Breast epithelium (tissue), 4 donors: ENCODE measurements around the gene ABCC5. TPM values are rescaled to one million over a fixed set of nuclear protein-coding genes. Genes with fewer than 3 reads are reported as not detected.

Experiments
- DNase-seq, 2 donors: peaks; one replicate each; pipeline ENCODE4 v3.0.0-alpha.2; 2019; ENCODE audit warnings: low spot score in 2 of 2
- H3K27ac ChIP-seq, 2 donors: fragments of 200-600 bp; sonication (generic) in 1 of 2; one replicate each; pipeline ENCODE4 v1.5.1; 2016 to 2019; ENCODE audit warnings: mild to moderate bottlenecking in 1 of 2
- H3K27me3 ChIP-seq, 2 donors: fragments of 200-600 bp; sonication (generic) in 1 of 2; one replicate each; pipeline versions ENCODE4 v1.5.1 to v1.6.0; 2017 to 2019; ENCODE audit warnings: control low read depth in 1 of 2, mild to moderate bottlenecking in 1 of 2
- H3K36me3 ChIP-seq: fragments of 200-600 bp; one replicate; pipeline ENCODE4 v1.5.1; 2019
- H3K4me1 ChIP-seq, 2 donors: fragments of 200-600 bp; sonication (generic); one replicate each; pipeline ENCODE4 v1.5.1; 2016 to 2019; ENCODE audit warnings: control low read depth in 1 of 2
- H3K4me3 ChIP-seq, 3 donors: fragments of 200-600 bp; sonication (generic); 1 replicate in 2 of 3; 2 replicates in 1 of 3; pipeline ENCODE4 v1.5.1; 2016 to 2019; ENCODE audit warnings: mild to moderate bottlenecking in 3 of 3, moderate library complexity in 2 of 3
- H3K9me3 ChIP-seq, 2 donors: fragments of 200-600 bp; sonication (generic) in 1 of 2; one replicate each; pipeline ENCODE4 v1.5.1; 2016 to 2019; ENCODE audit warnings: control low read depth in 1 of 2
- CTCF ChIP-seq, 3 donors: fragments of 450-650 bp; IDR thresholded peaks; one replicate each; pipeline ENCODE4 v1.5.1; 2016 to 2017; ENCODE audit warnings: antibody characterized with exemption in 3 of 3, mild to moderate bottlenecking in 3 of 3, moderate library complexity in 3 of 3
- POLR2A ChIP-seq: fragments of 450-650 bp; IDR thresholded peaks from one replicate; pipeline ENCODE4 v1.6.1; 2016; ENCODE audit warnings: antibody characterized with exemption, mild to moderate bottlenecking, moderate library complexity
- POLR2AphosphoS5 ChIP-seq, 3 donors: sonication (generic); formaldehyde crosslinking; IDR thresholded peaks; one replicate each; pipeline ENCODE4 v1.6.1; 2017; ENCODE audit warnings: antibody characterized with exemption in 3 of 3
- intact Hi-C: fragments of 100-400 bp; cut with DNase I; formaldehyde crosslinking; loops from one replicate; pipeline ENCODE4 v1.15.1; 2023; ENCODE audit warnings: low total_unique reads
- total RNA-seq, 3 donors: library from RNA; depleted of rRNA; stranded (reverse); fragments of >200 nt; gene quantifications; one replicate each; pipeline ENCODE4 v1.1.0, GENCODE V29; 2016

The ABCC5 gene
- total RNA-seq, 3 donors from 2014 or later: 21.0 to 29.9 (median 21.8) TPM

GRCh38 chr3:183949690-183950089 lies 68.0 kb downstream of the ABCC5 start:
- no peak for TF ChIP-seq CTCF (IDR thresholded peaks at IDR 0.05)
- TF ChIP-seq POLR2AphosphoS5 (IDR thresholded peaks at IDR 0.05): no peak
- no peak for TF ChIP-seq POLR2A
- intact Hi-C loops: no loop called here
- Histone ChIP-seq H3K36me3 (no peaks in the 10 kb centered on the region), H3K4me1 (no peaks in the 10 kb centered on the region), H3K27me3 (no peaks in the 10 kb centered on the region), H3K27ac (no peak overlapping the region), H3K4me3 (no peak overlapping the region), H3K9me3 (no peaks in the 10 kb centered on the region)
- DNase-seq: no peak

GRCh38 chr3:183946037-183946436 lies 71.6 kb downstream of the ABCC5 start:
- no peak overlapping the region for H3K27ac ChIP-seq
- no peak overlapping the region for H3K4me3 ChIP-seq
- no peak for TF ChIP-seq POLR2AphosphoS5 (IDR thresholded peaks at IDR 0.05)
- no peak for TF ChIP-seq CTCF (IDR thresholded peaks at IDR 0.05)
- TF ChIP-seq POLR2A: no peak
- DNase-seq: no peak
- H3K9me3 ChIP-seq: no peaks in the 10 kb centered on the region
- intact Hi-C loops: no loop called here
- H3K27me3 ChIP-seq: no peaks in the 10 kb centered on the region
- no peaks in the 10 kb centered on the region for H3K4me1 ChIP-seq
- H3K36me3 ChIP-seq: no peaks in the 10 kb centered on the region

- intact Hi-C loops: no loop called here
- Histone ChIP-seq H3K27ac (no peak overlapping the region), H3K4me1 (no peaks in the 10 kb centered on the region), H3K4me3 (no peak overlapping the region), H3K36me3 (no peaks in the 10 kb centered on the region), H3K9me3 (no peaks in the 10 kb centered on the region), H3K27me3 (no peaks in the 10 kb centered on the region)
- no peak for DNase-seq
- TF ChIP-seq POLR2AphosphoS5 (IDR thresholded peaks at IDR 0.05) (no peak), POLR2A (no peak), CTCF (IDR thresholded peaks at IDR 0.05) (no peak)
These were observed 72.9 kb downstream of the ABCC5 start for GRCh38 chr3:183944775-183945174.

GRCh38 chr3:183943739-183944138 lies 73.9 kb downstream of the ABCC5 start:
- Histone ChIP-seq H3K27ac (no peak overlapping the region), H3K36me3 (no peaks in the 10 kb centered on the region), H3K9me3 (no peaks in the 10 kb centered on the region), H3K4me1 (no peaks in the 10 kb centered on the region), H3K27me3 (no peaks in the 10 kb centered on the region), H3K4me3 (no peak overlapping the region)
- intact Hi-C loops: no loop called here
- no peak for DNase-seq
- no peak for TF ChIP-seq CTCF (IDR thresholded peaks at IDR 0.05)
- no peak for TF ChIP-seq POLR2A
- no peak for TF ChIP-seq POLR2AphosphoS5 (IDR thresholded peaks at IDR 0.05)

- no peaks in the 10 kb centered on the region for H3K36me3 ChIP-seq
- no peak for DNase-seq
- no peaks in the 10 kb centered on the region for H3K4me1 ChIP-seq
- intact Hi-C loops: no loop called here
- no peak for TF ChIP-seq CTCF (IDR thresholded peaks at IDR 0.05)
- TF ChIP-seq POLR2A: no peak
- no peak for TF ChIP-seq POLR2AphosphoS5 (IDR thresholded peaks at IDR 0.05)
- no peak overlapping the region for H3K27ac ChIP-seq
- no peaks in the 10 kb centered on the region for H3K27me3 ChIP-seq
- H3K4me3 ChIP-seq: no peak overlapping the region
- H3K9me3 ChIP-seq: no peaks in the 10 kb centered on the region
These were observed 76.5 kb downstream of the ABCC5 start for GRCh38 chr3:183941216-183941615.
